GM21576 (cell line): Measurements from ENCODE around the gene ITLN1.
A peak's percentile ranks its signal among the peaks of the same experiment; 100 is the strongest.

ENCODE experiments used
- ATAC-seq: cut with Tn5 transposase; IDR thresholded peaks from one replicate; pipeline ENCODE4 v1.9.1; 2021; ENCODE audit warnings: mild to moderate bottlenecking, moderate library complexity; ENCODE audit not compliant: unreplicated experiment

The ITLN1 gene

GRCh38 chr1:160859166-160859565, 25.8 kb downstream of the ITLN1 start:
- ATAC-seq = no peak

- no peak for ATAC-seq
Observed at GRCh38 chr1:160858507-160858906, 26.5 kb downstream of the ITLN1 start.

GRCh38 chr1:160858097-160858496, 26.9 kb downstream of the ITLN1 start:
- ATAC-seq = no peak

DNA sequence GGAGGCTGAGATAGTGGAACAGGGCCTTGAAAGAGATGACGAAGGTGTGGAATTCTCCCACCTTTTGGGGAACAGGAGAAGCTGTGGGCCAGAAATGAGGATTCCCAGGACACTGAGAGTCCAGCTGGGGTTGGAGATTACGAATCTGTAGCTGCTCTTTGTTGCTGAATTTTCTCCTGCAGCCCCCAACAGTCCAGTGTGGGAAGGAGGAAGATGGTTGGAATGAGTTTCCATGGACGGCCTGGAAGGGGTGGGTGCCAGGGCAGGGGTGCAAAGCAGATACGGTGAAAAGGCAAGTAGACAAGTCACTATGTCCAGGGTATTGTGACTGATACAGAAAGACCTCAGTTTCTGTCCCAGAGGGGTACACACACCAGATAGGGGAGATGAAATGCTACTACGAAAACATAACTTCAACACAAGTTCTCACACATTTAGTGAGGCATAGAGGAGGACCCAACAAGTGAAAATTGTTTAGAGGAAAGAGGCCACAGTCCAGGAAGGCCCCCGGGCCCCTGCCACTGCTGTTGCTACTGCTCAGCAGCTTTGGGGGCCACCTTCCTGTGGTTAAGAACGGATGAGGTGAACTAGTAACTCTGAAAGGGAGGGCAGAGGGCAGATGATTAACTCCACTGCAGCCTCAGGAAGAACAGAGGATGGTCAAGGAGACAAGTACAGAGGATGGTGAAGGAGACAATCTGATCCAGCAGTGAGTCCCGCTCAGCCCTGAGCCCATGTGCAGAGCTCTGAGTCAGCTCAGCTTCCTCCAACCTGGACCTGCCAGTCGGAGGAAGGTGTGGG, 29.6 kb downstream of the ITLN1 start:
- ATAC-seq = no peak

DNA sequence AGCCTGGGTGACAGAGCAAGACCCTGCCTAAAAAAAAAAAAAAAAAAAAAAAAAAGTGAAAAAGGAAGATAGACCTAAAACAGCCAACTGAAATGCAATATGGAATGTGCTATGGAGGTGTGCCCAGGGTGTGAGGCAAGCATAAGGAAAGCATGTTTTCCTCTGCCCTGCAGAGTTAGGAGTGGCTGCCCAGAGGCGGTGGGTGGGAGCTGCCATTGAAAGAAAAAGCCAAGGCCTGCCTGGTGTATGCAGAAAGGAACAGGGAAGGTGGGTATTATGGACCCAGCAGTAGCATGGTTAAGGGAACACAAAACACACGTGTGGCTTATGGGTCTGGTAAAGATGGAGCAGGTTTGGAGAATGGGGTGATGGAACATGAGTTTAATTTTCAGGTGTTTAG, 31.2 kb downstream of the ITLN1 start:
- ATAC-seq = no peak

DNA sequence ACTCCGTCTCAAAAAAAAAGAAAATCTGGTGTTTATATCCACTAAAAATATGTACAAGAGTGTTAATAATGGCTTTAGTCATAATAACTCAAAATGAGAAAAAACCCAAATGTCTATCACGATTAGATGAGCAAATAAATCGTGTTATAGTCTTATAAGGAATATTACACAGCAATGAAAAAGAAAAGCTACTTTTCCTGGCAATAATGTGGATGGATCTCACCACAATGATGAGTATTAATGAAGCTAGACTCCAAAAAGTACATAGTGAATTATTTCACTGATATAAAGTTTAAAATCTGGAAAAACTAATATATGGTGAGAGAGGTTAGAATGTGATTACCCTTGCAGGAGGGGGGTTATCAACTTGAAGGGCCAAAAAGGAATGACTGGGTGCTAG, 32.0 kb downstream of the ITLN1 start:
- ATAC-seq = no peak

- ATAC-seq = no peak
Observed at GRCh38 chr1:160850993-160851392, 34.0 kb downstream of the ITLN1 start.

GRCh38 chr1:160850541-160850940, 34.4 kb downstream of the ITLN1 start:
- ATAC-seq = no peak

DNA sequence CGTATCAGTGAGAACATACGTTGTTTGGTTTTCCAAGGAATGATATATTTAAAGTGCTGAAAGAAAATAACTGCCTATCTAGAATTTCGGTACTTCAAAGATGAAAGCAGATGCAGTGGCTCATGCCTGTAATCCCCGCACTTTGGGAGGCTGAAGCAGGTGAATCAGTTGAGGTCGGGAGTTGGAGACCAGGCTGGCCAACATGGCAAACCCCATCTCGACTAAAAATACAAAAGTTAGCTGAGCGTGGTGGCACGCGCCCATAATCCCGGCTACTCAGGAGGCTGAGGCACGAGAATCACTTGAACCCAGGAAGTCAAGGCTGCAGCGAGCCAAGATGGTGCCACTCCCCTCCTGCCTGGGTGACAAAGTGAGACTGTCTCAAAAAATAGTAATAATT, 38.7 kb downstream of the ITLN1 start:
- no peak for ATAC-seq

DNA sequence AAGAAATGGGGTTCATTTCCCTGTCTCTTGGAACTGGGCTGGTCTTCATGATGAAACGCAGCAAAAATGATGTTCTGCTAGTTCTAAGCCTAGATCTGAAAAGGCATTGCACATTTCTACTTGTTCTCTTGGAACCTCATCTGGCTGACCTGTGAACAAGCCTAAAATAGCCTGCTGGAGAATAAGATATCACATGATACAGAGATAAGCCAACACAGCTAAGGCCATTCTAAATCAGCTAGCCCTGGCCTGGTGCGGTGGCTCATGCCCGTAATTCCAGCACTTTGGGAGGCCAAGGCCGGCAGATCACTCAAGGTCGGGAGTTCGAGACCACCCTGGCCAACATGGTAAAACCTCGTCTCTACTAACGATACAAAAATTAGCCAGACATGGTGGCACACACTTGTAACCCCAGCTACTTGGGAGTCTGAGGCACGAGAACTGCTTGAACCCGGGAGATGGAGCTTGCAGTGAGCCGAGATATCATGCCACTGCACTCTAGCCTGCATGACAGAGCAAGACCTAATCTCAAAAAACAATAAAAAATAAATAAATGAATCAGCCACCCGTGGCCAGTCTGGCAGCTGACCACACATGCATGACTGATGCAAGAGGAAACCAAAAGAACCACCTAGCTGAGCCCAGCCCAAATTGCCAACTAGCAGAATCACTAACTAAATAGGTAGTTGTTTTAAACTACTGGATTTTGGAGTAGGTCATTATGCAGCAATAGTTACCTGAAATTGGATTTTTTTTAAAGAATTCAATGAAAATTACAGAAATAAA, 40.3 kb downstream of the ITLN1 start:
- ATAC-seq = no peak

- ATAC-seq = no peak
Observed at GRCh38 chr1:160841079-160841478, 43.9 kb downstream of the ITLN1 start.

GRCh38 chr1:160839746-160840145, 45.2 kb downstream of the ITLN1 start:
- ATAC-seq = no peak

DNA sequence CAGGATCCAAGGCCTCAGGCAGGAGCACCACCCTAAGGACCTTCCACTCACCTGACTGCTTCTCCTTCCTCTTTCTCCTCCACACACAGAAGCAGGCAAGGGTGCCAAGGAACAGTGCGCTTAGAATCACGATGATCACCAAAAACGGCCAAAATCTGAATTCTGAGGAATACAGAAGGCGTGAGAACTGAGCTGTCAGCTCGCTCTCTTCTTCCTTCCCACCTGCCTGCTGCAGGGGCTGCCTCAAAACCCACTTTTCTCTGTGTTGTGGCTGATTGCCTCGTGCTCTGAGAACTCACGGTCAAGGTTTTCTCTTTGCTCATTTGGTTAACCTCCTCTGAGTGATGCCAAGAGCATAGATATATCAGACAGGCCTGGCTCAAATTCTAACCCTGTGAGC, 46.1 kb downstream of the ITLN1 start:
- no peak for ATAC-seq

GRCh38 chr1:160837558-160838205, 47.3 kb downstream of the ITLN1 start:
- ATAC-seq = peak; percentile 82

- ATAC-seq = no peak
Observed at GRCh38 chr1:160836981-160837557, 47.9 kb downstream of the ITLN1 start.

DNA sequence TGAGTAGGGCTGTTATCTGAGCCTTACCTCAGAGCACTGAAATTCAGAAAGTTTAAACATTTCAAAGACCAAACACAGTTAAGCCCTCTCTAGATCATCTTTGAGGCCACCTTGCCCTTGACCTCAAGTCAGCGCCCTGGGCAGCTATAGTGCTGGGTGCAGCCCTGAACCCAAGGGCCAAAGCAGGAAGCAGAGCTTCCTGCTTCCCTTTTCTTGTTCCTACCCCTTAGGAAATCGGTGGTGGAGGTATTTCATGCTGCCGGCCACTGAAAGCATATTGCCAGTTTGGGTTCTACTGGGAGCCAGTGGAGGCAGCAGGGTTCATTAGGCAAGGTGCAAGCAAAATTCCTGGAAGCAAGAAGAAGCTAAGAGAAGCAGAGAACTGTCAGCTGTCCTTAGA, 48.4 kb downstream of the ITLN1 start:
- no peak for ATAC-seq

GRCh38 chr1:160835751-160836150, 49.2 kb downstream of the ITLN1 start:
- no peak for ATAC-seq

- no peak for ATAC-seq
Observed at GRCh38 chr1:160834945-160835565, 49.9 kb downstream of the ITLN1 start.

- ATAC-seq = peak; percentile 52
Observed at GRCh38 chr1:160830321-160831153, 54.4 kb downstream of the ITLN1 start.

DNA sequence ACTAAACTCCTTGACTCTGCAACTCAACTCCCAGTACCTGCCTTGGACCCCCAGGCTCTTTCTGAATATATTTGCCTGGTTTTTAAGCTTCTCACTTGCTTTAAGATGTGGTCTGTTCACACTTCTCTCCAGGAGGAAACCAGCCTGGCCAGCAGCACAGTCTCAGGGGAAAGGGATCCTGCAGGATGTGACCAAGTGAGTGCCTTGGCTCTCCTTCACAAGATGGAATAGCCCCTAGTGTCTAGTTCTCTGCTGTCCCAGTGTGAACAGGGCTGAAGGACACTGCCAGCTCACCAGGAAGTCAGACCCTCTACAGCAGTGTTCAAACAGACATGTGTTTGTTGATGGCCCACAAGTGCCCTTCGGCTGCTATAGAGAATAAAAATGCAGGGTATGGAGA, 55.2 kb downstream of the ITLN1 start:
- no peak for ATAC-seq
